Measurements from ENCODE around the gene SMARCB1. TPM values are rescaled to one million over a fixed set of nuclear protein-coding genes. Genes with fewer than 3 reads are reported as not detected.

SMARCB1 gene
- total RNA-seq, 1 experiment from 2014 or later: 80.2 TPM

- H3K9me3 ChIP-seq (ENCODE audit: insufficient read depth, low read depth): no peaks in the 10 kb centered on the region
- no peaks in the 10 kb centered on the region for H4K20me1 ChIP-seq (ENCODE audit: insufficient read depth)
- H3K4me2 ChIP-seq: peak overlapping the region; percentile 22; the same call in 1 of the 2 replicates
- peaks cover 4% of the 10 kb centered on the region; the same call in 1 of the 2 replicates for H3K36me3 ChIP-seq (ENCODE audit: low read depth)
- H3K9me2 ChIP-seq (ENCODE audit: insufficient read depth): no peaks in the 10 kb centered on the region
- H3K27ac ChIP-seq: 0 out of 2 replicates have a peak overlapping the region, but pooled peaks have one; percentile 43
- ChIA-PET POLR2A (ENCODE audit: unreplicated experiment) (no interaction called here), CTCF (no interaction called here)
- intact Hi-C loops (cut with micrococcal nuclease; ENCODE audit: unreplicated experiment): no loop called here
- no peak overlapping the region for H3K4me3 ChIP-seq
- TF ChIP-seq EZH2 (IDR thresholded peaks at IDR 0.05; ENCODE audit: low read depth): no peak
- TF ChIP-seq CTCF (conservative IDR thresholded peaks at IDR 0.05): no peak
- no peak overlapping the region for H2AFZ ChIP-seq
- H3F3A ChIP-seq (ENCODE audit: insufficient read depth, low read depth): peaks cover 5% of the 10 kb centered on the region; the same call in 1 of the 2 replicates
- no peaks in the 10 kb centered on the region for H3K27me3 ChIP-seq (ENCODE audit: insufficient read depth, low read depth)
- no TSS peak for BruUV-seq (replicated peaks)
- no peaks in the 10 kb centered on the region for H3K79me2 ChIP-seq (ENCODE audit: low read depth)
- DNase-seq: no peak
- H3K4me1 ChIP-seq (replicated peaks; ENCODE audit: insufficient read depth): peaks cover 11% of the 10 kb centered on the region; the same call in 1 of the 2 replicates
Measured at GRCh38 chr22:23743303-23743705, 43.5 kb upstream of the SMARCB1 start.

- ChIA-PET CTCF (interaction anchor here (0.6 kb wide), 1 partner anchor 1214 kb away, joined by 4 read pairs; no protein-coding TSS in a partner anchor), POLR2A (ENCODE audit: unreplicated experiment) (interaction anchor here (0.5 kb wide), 1 partner anchor 67 kb away, joined by 3 read pairs; no protein-coding TSS in a partner anchor)
- H3K4me3 ChIP-seq: no peak overlapping the region
- no peak overlapping the region for H2AFZ ChIP-seq
- no peak overlapping the region for H3K4me2 ChIP-seq
- BruUV-seq (replicated peaks): no TSS peak
- no peaks in the 10 kb centered on the region for H3K79me2 ChIP-seq (ENCODE audit: low read depth)
- intact Hi-C loops (cut with micrococcal nuclease; ENCODE audit: unreplicated experiment): no loop called here
- H3K36me3 ChIP-seq (ENCODE audit: low read depth): peaks cover 4% of the 10 kb centered on the region; the same call in 1 of the 2 replicates
- H3F3A ChIP-seq (ENCODE audit: insufficient read depth, low read depth): peaks cover 5% of the 10 kb centered on the region; the same call in 1 of the 2 replicates
- peaks cover 11% of the 10 kb centered on the region; the same call in 1 of the 2 replicates for H3K4me1 ChIP-seq (replicated peaks; ENCODE audit: insufficient read depth)
- H3K27me3 ChIP-seq (ENCODE audit: insufficient read depth, low read depth): no peaks in the 10 kb centered on the region
- H3K9me3 ChIP-seq (ENCODE audit: insufficient read depth, low read depth): no peaks in the 10 kb centered on the region
- H3K9me2 ChIP-seq (ENCODE audit: insufficient read depth): no peaks in the 10 kb centered on the region
- DNase-seq: no peak
- no peaks in the 10 kb centered on the region for H4K20me1 ChIP-seq (ENCODE audit: insufficient read depth)
- H3K27ac ChIP-seq: no peak overlapping the region
- TF ChIP-seq CTCF (conservative IDR thresholded peaks at IDR 0.05) (no peak), EZH2 (IDR thresholded peaks at IDR 0.05; ENCODE audit: low read depth) (no peak)
Measured at GRCh38 chr22:23744001-23744400, 42.8 kb upstream of the SMARCB1 start.

GRCh38 chr22:23744485-23744884 is 42.3 kb upstream of the SMARCB1 start:
- CTCF ChIA-PET: interaction anchor here (0.6 kb wide), 1 partner anchor 1214 kb away, joined by 4 read pairs; no protein-coding TSS in a partner anchor
- no peaks in the 10 kb centered on the region for H4K20me1 ChIP-seq (ENCODE audit: insufficient read depth)
- no peak overlapping the region for H3K4me2 ChIP-seq
- peaks cover 11% of the 10 kb centered on the region; the same call in 1 of the 2 replicates for H3K4me1 ChIP-seq (replicated peaks; ENCODE audit: insufficient read depth)
- no peaks in the 10 kb centered on the region for H3K9me3 ChIP-seq (ENCODE audit: insufficient read depth, low read depth)
- no peak overlapping the region for H3K4me3 ChIP-seq
- H3F3A ChIP-seq (ENCODE audit: insufficient read depth, low read depth): peaks cover 5% of the 10 kb centered on the region; the same call in 1 of the 2 replicates
- intact Hi-C loops (cut with micrococcal nuclease; ENCODE audit: unreplicated experiment): no loop called here
- DNase-seq: no peak
- POLR2A ChIA-PET (ENCODE audit: unreplicated experiment): interaction anchor here (0.5 kb wide), 1 partner anchor 66 kb away, joined by 3 read pairs; no protein-coding TSS in a partner anchor
- no peaks in the 10 kb centered on the region for H3K9me2 ChIP-seq (ENCODE audit: insufficient read depth)
- H3K27me3 ChIP-seq (ENCODE audit: insufficient read depth, low read depth): no peaks in the 10 kb centered on the region
- no peaks in the 10 kb centered on the region for H3K79me2 ChIP-seq (ENCODE audit: low read depth)
- BruUV-seq (replicated peaks): no TSS peak
- H3K36me3 ChIP-seq (ENCODE audit: low read depth): peaks cover 4% of the 10 kb centered on the region; the same call in 1 of the 2 replicates
- H2AFZ ChIP-seq: no peak overlapping the region
- H3K27ac ChIP-seq: no peak overlapping the region
- TF ChIP-seq CTCF (conservative IDR thresholded peaks at IDR 0.05) (no peak), EZH2 (IDR thresholded peaks at IDR 0.05; ENCODE audit: low read depth) (no peak)
